GM12865 (cell line): ENCODE measurements around the gene HDAC2.
"Not testable (repeated sequence)": the region's sequence is repeated elsewhere in the genome, so short reads cannot be mapped to it uniquely, and the experiment has no call there.

Experiments used
- DNase-seq: peaks from one replicate; pipeline ENCODE4 v3.0.0; 2010; ENCODE audit warnings: low read depth
- H3K4me3 ChIP-seq: 2 replicates; pipeline ENCODE4 v1.5.1; 2011; ENCODE audit warnings: mild to moderate bottlenecking, low read depth, low read length, control low read depth
- TF ChIP-seq, protein P1 (sequence below): IDR thresholded peaks from 2 replicates; pipeline ENCODE4 v1.5.1; 2011; ENCODE audit warnings: low read length, control low read depth, low read depth, inconsistent platforms; ENCODE audit not compliant: insufficient read depth; ENCODE audit errors: missing control alignments

The HDAC2 gene

DNA sequence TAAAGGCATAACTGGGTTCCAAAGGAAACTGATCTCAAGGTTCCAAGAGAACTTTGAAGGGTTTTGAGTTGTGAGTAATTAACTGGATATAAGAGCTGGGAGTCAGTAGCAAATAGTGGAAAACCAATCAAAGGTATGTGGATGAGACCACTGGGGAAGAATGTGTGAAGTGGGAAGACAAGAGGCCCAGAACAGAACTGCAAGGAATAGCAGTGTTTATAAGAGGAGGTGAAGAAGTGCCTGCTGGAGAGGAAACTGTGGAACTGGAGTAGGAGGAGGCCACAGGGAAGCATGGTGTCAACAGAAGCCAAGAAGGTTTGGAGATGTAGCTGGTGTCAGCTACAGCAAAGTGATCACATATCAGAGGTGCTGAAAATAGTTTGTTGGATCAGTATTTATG, 18.7 kb upstream of the HDAC2 start:
- TF ChIP-seq, protein P1, sequence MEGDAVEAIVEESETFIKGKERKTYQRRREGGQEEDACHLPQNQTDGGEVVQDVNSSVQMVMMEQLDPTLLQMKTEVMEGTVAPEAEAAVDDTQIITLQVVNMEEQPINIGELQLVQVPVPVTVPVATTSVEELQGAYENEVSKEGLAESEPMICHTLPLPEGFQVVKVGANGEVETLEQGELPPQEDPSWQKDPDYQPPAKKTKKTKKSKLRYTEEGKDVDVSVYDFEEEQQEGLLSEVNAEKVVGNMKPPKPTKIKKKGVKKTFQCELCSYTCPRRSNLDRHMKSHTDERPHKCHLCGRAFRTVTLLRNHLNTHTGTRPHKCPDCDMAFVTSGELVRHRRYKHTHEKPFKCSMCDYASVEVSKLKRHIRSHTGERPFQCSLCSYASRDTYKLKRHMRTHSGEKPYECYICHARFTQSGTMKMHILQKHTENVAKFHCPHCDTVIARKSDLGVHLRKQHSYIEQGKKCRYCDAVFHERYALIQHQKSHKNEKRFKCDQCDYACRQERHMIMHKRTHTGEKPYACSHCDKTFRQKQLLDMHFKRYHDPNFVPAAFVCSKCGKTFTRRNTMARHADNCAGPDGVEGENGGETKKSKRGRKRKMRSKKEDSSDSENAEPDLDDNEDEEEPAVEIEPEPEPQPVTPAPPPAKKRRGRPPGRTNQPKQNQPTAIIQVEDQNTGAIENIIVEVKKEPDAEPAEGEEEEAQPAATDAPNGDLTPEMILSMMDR, result no peak
- no peak for DNase-seq
- H3K4me3 ChIP-seq, result no peak overlapping the region

DNA sequence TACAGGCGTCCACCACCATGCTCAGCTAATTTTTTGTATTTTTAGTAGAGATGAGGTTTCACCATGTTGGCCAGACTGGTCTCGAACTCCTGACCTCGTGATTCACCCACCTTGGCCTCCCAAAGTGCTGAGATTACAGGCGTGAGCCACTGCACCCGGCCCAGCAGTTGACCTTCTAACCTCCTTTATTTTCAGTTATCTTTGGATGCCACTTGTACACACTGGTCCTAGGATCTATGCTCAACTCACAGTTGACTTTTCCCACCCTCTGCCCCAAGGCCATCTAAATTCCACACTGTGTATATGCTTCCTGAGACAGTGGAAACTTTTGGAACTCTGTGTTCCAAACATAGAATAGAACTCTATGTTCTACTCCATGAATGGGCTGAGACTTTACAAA, 11.7 kb upstream of the HDAC2 start:
- H3K4me3 ChIP-seq, DNase-seq: not testable (repeated sequence)

DNA sequence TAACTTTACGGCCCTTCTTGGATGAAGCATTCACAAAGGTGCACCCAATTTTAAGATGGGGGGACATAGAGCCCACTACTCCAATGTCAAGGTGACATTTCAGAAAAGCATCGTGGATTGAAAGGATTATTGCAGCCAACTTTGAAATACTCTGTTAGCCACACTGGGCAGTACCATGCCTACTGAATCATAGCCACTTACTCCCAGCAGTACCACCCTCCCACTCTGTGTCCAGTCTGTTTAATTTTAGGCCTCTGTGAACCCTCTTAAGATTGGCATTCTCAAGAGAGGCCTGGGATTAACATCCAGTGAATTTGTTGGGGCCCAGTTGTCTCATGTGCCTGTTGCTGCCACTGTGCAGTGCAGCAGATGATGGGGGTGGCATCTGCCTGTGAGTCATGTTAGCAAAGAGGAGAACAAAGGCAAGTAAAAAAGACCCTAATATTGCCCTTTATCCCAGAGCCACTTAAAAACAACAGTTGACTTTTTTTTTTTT, 11.2 kb upstream of the HDAC2 start:
- TF ChIP-seq, protein P1, result no peak
- H3K4me3 ChIP-seq, result no peak overlapping the region
- DNase-seq, result no peak

DNA sequence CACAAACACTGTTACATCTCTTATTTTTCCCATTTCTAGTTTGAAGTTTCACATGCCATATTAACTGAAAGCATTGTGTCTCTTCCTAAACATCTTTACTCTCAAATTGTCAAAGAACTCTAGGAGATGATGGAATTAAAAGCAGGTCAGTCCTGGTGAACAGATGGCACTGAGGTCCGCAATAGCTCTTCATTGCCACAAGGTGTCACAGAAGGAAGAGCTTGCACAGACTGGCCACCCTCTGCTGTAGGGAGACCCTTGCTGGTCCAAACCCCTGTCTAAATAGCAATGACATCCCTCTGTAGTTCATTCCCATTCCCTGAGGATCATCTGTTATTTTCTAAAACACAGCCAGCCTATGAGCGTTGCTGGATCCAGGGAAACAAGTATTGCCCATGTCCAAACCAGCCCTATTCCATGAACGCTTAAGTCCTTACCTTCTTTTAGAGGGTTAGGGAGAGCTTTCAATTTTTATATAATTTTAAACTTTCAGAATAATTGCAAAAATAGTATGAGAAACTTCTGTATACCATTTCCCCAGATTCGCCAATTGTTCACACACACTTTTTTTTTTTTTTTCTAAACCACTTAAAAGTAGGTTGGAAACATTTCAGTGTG, 10.1 kb upstream of the HDAC2 start:
- DNase-seq, result peak; percentile 38
- TF ChIP-seq, protein P1, result peak; percentile 39
- H3K4me3 ChIP-seq, result no peak overlapping the region

DNA sequence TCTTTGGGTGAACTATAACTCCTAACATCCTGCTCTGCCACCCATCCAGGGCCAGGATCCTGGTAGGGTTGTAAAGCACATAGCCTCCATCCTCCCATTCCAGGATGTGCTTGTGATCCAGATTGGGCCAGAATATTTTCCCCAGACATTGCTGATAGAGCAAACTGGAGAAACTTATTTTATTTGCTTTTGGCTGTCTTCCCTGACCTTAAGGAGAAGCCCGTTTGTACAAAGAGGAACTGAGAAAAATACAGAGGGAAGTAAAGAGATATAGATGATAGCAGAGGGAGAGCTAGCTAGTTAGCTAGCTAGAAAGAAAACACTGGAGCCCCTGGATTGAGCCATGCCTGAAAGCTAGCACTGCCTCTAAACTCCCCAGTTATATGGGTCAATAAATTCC, 9.0 kb upstream of the HDAC2 start:
- no peak for DNase-seq
- TF ChIP-seq, protein P1, result no peak
- no peak overlapping the region for H3K4me3 ChIP-seq

DNA sequence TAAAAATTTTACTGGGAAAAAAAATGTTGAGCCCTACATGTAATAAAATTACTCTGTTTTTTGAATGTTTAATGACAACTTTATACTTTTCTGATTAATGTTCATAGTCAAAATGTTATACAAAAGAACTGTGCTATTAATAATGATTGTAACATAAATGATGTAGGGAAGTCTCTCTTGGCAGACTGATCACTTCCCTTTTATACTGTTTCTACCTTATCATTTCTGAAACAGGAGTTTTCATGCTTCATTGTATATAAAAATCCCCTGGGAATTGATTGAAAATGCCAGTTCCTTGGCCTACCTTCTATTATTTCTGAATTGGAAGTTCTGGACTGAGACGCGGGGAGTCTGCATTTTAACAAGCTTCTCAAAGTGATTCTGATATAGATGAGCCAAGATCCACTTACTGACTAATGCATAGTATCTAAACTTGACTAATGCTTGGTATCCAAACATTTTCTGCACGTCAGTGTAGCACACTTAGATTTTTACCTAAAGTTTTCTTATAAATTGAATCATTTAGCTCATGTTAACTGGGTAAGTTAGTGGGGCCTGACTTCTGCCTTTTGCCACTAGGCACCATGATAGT, 7.2 kb upstream of the HDAC2 start:
- TF ChIP-seq, protein P1, result no peak
- no peak for DNase-seq
- H3K4me3 ChIP-seq, result no peak overlapping the region

DNA sequence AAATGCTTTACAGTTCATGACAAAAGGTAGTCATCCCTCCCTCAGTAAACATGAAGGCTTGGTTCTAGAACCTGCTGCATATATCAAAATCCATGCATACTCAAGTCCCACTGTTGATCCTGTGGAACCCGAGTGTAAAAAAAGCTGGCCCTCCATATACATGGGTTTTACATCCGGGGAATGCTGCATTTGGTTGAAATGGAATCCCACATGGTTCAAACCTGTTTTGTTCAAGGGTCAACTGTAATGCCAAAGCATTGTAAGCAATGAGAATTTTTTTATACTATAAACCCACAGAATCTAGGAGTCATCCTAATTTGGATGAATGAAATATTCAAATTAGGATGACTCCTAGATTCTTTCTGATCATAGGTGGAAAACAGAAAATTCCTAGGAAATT, 5.9 kb upstream of the HDAC2 start:
- TF ChIP-seq, protein P1, result no peak
- no peak overlapping the region for H3K4me3 ChIP-seq

More for the DNA sequence above, 5.9 kb upstream of the HDAC2 start:
- DNase-seq, result no peak
